ENCODE measurements around the gene NPDC1. TPM values are rescaled to one million over a fixed set of nuclear protein-coding genes. Genes with fewer than 3 reads are reported as not detected.

Gene NPDC1
- total RNA-seq, 1 donor from 2014 or later, result 95.3 TPM

- DNase-seq (ENCODE audit: low spot score), result no peak
These were observed 11.6 kb upstream of the NPDC1 start for GRCh38 chr9:137057545-137057944.

DNA sequence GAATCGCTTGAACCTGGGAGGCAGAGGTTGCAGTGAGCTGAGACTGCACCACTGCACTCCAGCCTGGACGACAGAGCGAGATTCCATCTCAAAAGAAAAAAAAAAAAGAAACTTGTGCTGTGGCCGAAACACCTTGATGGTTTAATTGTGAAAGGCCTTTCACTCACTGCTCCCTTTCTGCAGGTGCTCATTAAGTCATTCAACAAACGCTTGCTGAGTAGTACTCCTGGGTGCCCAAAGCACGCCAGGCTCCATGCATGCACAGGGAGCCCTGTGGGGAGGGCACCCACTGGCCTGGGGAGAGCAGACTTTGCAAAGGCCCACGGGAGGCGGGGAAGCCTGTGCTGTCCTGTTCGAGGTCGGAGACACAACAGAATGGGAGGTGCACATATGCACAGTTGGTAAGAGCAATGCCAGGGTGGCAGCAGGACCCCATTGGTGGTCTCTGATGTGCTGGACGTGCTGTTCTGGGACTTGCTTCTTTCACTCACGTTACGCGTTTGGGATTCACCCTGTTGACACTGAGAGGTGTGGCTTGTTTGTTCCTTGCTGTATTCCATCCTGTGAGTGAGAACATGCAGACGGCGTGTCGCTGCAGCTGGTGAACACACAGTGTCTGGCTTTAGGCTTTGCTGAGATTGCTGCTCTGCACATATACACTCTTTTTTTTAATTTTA is 10.9 kb upstream of the NPDC1 start:
- DNase-seq (ENCODE audit: low spot score), result no peak

DNA sequence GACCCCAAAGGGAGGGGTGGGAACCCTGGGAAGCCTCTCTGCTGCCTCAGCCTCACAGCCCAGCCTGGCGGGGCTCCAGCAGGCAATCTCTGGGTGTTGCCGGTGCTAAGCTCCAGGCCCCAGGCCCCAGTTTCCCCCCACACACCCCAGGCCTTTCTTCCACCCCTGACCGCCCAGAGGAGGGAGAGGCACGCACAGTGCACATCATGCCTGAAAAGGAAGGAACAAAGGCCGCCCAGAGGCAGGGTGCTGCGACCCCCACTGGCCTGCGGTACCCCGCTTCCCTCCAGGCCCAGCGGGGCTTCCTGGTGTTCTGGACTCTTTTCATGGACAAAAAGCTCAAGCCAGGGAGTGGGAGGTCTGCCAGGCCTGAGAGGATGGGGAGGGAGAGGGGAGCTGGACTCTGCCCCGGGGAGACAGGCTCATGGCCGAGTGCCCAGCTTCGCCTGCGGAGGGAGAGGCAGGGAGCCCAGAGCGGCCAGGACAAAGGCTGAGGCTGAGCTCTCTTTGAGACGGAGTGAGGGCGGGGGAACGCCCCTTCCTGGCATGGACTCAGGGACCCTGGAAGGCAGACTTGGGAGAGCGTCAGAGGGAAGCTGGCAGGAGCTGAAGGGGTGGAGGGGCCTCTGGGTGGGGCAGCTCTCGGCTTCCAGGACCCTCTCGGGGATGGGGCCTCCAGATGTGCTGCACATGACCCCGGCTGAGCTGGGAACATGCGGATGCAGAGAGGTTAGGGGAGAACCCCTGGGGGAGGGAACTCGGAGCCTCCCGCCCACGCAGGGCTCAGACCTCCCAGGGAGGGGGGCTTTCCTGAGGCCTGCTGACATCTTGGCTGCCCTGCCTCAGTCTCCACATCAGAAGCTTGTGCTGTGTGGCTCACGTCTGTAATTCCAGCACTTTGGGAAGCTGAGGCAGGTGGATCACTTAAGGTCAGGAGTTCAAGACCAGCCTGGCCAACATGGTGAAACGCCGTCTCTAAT is 9.7 kb upstream of the NPDC1 start:
- DNase-seq (ENCODE audit: low spot score), result no peak

- no peak for DNase-seq (ENCODE audit: low spot score)
These were observed 9.0 kb upstream of the NPDC1 start for GRCh38 chr9:137054932-137055384.

DNA sequence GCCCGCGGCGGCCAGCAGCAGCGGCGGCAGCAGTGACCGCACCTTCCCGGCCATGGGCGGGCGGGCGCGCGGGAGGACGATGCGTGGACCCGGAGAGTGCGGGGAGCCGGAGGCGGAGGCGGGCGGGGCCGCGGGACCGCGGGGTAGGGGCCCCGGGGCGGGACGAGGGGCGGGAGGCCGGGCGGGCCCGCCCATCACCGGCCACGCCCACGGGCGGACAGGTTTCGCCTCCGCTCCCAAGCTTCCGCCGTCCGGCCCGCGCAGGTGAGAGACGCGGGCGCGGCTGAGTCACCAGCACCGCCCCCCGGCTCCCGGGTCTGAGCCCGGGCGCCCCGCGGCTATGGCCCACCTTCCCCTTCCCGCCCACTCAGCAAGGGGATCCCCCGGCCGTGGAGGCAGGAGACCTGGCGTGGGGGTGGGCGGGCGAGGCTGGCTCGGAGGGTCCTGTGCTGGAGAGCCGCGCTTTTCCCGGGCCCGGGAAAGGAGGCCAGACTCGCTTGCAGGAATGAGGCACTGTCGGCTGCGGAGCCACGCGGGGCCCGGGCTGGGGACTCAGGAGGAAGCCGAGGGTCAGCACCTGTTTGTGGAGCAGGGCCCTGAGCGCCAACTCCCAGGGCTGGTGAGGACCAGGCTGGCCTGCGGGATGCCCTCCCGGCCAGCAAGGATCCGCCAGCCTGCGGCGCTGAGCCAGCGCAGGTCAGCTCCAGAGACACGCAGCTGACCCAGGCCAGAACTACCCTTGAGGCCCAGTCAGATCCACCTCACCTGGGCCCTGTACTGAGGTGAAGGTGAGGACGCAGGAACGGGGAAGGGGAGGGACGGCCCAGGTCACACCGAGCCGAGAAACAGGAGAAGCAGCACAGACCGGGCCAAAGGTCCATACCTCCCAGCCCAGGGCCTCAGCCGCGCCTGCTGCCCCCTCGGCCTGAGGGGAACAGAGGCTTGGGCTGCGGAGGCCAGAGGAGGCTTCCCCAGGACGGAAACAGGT is 8.3 kb upstream of the NPDC1 start, which contains the start of gene ENTPD2:
Gene ENTPD2 (minus strand): TSS at position 118 of the 988 bp plus-strand sequence. CDS start 64 bp downstream, at position 54.
- no peak for DNase-seq (ENCODE audit: low spot score)

DNA sequence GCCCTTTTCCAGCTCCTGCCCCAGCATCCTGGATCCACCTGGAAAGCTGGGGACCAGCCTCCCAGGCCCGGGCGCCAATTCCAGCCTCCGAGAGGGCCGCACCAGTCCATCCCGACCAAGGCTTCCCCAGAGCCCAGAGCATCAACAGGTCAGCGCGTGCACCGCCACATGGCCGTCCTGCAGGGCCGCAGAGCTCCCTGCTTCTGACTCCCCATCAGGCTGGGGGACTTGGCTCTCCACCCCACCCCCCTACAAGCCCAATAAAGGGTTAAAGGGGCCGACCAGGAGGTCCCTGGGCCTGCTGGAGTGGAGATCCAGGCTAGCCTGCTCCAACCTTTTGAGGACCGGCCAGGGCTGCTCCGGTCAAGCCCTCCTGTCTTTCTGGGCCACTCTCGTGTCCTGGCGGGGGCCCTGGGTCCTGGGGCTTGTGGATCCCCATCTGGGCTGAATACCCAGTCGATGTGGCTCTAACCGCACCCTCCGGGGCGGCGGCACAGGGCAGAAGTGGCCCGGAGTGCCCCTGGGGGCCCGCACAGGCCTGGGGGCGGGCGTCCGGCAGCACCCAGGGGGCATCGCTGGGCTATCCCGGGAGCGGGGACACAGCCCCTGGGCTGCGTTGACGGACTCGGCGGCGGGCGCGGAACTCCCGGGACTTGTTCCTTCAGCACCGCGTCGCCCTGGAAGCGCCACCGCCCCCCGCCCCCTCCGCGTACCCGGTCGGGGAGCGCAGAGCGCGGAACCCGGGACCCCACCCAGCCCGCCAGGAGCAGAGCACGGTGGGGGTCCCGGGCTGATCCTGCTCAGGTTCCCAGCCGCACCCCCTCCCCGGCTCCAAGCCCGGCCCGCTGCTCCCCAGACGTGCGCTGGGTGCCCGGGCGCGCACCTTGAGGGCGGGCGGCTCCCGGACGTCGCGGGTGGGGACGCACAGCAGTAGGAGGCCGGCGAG is 7.3 kb upstream of the NPDC1 start:
- no peak for DNase-seq (ENCODE audit: low spot score)

GRCh38 chr9:137052293-137052692 is 6.3 kb upstream of the NPDC1 start:
- DNase-seq (ENCODE audit: low spot score), result no peak

GRCh38 chr9:137051145-137051724 is 5.3 kb upstream of the NPDC1 start:
- DNase-seq (ENCODE audit: low spot score), result no peak

DNA sequence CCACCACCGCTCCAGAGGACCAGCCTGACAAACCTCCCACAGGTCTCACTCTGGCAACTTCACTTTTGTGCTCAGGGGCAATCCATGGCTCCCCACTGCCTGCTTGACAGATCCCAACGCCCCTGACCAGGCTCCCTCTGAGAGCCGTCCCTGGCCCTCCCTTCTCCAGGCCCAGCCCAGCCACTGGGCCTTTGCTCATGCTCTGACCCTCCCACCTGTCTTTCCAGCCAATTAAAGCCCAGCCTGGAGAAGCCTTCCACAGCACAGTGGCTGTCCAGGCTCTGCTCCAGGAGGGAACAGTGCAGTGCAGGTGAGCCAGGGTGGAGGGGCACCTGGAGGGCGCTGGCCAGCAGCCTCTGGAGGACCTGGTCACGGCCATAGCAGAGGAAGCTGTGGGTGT is 4.6 kb upstream of the NPDC1 start:
- no peak for DNase-seq (ENCODE audit: low spot score)

DNA sequence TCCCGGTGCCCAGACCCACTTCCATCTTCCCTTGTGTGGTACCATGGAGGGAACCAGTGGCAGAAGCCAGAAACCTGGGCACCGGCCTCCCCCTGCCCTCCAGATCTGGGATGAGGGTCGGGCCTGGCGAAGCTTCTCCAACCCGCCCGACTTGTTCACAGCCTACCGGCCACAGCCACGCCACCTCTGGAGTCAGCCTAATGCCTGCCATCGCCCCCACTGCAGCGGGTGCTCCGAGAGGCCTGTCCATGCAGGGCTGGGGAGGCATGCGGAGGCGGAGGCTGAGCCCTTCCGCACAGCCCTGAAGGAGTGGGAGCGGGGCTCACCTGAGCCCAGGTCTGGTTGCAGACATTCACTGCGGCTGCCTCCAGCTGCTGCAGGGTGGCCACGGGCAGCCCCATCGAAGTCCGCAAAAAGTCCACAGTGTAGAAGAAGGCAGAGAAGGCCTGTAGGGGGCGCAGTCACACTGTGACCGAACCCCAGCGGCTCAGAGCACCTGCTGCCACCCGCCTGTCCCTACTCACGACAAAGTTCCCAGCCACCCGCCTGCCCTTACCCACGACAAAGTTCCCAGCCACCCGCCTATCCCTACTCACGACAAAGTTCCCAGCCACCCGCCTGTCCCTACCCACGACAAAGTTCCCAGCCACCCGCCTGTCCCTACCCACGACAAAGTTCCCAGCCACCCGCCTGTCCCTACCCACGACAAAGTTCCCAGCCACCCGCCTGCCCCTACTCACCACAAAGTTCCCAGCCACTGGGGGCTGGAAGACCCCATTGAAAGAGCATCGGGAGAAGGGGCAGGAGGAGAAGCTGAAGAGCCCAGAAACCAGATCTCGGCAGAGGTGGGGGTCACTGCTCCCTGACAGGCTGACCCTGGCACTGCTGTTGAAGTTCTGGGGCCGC is 3.8 kb upstream of the NPDC1 start:
- DNase-seq (ENCODE audit: low spot score), result no peak

DNA sequence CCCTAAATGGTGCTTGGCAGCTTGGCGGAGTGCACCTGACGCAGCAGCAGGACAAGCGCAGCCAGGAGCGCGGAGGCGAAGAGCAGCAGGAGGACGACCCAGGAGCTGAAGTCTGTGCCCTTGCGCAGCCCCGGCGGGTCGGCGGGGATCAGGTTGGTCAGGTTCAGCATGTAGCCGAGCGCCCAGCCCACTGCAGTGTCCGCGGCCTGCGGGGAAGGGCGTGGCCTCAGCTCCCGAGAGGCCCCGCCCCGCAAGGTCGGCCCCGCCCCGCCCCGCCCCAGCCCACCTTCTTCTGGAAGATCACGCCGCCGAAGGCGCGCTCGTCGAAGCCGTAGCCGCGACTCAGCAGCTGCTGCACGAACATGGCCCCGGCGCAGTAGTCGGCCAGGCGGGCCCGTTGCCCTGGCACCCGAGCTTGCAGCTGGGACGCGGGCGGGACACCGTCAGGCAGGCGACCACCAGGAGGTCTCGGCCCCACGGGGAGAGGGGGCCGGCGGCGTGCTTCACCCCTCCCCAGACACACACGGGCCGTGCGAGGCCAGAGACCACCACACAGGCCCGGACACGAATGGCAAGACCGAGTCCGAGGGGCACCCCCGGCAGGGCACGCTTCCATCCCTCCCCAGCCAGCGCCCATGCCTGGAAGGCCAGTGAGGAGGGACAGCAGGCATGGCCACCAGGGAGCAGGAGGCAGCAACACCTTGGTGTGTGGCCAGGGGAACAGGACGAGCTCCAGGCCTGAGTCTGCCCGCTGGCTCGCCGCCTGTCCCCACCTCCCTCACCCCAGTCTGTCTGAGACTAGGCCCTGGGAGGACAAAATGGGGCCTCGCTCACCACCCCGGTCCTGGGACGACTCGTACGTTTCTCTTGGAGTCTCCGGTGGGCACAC is 2.9 kb upstream of the NPDC1 start:
- DNase-seq (ENCODE audit: low spot score), result no peak

DNA sequence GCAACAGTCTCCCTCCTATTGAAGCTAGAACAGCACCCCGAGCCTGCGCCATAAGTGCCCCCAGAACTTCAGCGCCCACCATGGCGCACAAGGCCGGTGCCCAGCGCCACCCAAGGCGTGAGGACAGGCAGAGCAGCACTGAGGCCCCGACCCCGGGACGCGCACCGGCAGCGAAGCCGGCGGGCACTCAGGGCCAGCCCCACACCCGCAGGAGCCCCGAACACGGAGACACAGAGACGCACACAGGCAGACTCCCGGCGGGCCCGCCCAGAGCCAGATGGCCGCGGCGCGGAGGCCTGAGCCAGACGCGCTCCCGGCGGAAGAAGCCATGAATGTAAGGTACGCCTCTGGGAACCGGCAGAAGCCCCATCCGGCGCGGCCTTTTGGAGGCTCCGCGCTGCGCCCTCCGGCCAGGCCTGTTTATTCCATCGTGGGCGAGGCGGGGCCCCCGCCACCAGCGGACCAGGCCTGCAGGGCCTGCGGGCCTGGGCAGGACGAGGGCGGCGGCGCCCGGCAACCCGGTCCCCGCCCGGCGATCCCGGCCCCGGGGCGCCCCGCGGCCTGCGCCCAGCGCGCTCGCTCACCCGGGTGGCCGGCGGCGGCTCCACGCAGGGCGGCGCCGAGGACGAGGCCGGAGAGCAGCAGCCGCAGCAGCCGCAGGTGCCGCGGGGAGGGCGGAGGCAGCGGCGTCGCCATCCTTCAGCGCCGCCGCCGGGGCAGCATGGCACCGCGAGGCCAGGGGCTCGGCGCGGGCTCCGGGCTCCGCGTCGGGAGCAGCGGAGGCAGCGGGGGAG is 486 bp downstream of the NPDC1 start:
- no peak for DNase-seq (ENCODE audit: low spot score)

DNA sequence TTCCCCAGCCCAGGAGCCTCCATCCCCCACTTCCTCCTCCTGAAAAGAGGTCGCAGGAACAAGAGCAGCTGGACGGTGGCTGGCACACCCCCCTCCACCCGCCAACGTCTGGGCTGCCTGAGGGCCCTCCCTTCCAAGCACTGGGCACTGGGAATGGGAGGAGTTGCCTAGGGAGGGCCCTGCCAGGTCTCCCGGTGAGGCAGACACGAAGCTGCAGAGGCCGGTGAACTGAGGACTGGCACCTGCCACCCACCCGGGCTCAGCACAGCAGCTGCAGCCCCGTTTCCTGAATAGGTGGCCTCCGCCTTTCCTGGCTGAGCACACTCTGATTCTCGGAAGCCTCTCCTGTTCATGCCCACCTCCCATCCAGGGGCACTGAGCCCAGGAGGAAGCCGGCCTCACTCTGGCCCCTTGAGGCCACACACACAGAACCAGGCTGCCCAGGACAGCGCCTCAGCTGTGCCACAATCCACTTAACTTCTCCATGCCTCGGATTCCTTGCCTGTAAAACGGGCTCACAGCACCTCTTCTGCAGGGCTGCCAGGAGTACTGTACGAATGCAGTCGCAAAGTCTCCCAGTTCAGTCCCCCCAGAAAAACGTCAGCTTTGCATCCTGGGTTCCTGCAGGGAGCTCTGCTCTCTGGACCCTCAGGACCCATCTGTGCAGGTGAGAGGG is 1.3 kb downstream of the NPDC1 start:
- DNase-seq (ENCODE audit: low spot score), result no peak

DNA sequence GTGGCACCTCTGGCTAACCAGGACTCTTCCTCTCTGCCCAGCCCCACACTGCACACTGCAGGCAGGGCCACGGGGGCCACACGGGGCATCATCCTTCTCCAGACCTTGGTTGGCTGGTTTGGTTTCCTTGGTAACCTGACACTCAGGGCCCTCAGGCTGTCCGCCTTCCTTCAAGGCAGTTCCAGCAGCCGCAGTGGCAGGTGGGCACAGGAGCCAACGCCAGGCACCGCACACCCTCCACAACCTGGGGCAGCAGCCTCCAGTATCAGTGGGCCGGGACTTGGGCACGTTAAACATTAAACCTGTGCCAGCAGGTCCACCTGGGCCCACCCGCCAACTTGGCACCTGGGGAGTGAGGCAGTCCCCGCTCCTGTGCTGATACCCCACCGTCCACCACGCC is 1.9 kb downstream of the NPDC1 start:
- DNase-seq (ENCODE audit: low spot score), result no peak

- DNase-seq (ENCODE audit: low spot score), result no peak
These were observed 2.9 kb downstream of the NPDC1 start for GRCh38 chr9:137042751-137043727.
